Mucosa of descending colon (tissue), 3 donors: ENCODE measurements around the gene FUNDC2. TPM values are rescaled to one million over a fixed set of nuclear protein-coding genes. Genes with fewer than 3 reads are reported as not detected.

Experiments used
- ATAC-seq: fragments of 200-7000 bp; cut with Tn5 transposase; one replicate; pipeline ENCODE4 v1.9.1; 2020; ENCODE audit warnings: mild to moderate bottlenecking, moderate library complexity
- DNase-seq, 3 donors: peaks; one replicate each; pipeline ENCODE4 v3.0.0-alpha.2; 2020
- H3K36me3 ChIP-seq: fragments of 200-600 bp; one replicate; pipeline ENCODE4 v1.8.0; 2021; ENCODE audit warnings: low read depth, mild to moderate bottlenecking
- H3K4me1 ChIP-seq: fragments of 200-600 bp; one replicate; pipeline ENCODE4 v1.8.0; 2021; ENCODE audit warnings: low read depth, mild to moderate bottlenecking
- H3K4me3 ChIP-seq: fragments of 200-600 bp; one replicate; pipeline ENCODE4 v1.8.0; 2021; ENCODE audit warnings: mild to moderate bottlenecking
- H3K9me3 ChIP-seq: fragments of 200-600 bp; one replicate; pipeline ENCODE4 v1.8.0; 2021; ENCODE audit warnings: mild to moderate bottlenecking
- CTCF ChIP-seq: fragments of 200-600 bp; IDR thresholded peaks from one replicate; pipeline ENCODE4 v1.8.0; 2022; ENCODE audit warnings: antibody characterized with exemption, mild to moderate bottlenecking
- intact Hi-C, 2 donors: fragments of 100-400 bp; cut with DNase I in 1 of 2; cut with micrococcal nuclease in 1 of 2; formaldehyde crosslinking; loops; one replicate each; pipeline versions ENCODE4 v1.11.0 to v1.11.1; 2022; cut with DNase I, micrococcal nuclease
- total RNA-seq, 3 donors: library from RNA; stranded (reverse); fragmentation: NEBNext Ultra II Directional in 2 of 3; extraction: Animal tissue kit (Norgen Biotek cat#: 25700) in 2 of 3; gene quantifications; one replicate each; pipeline versions ENCODE4 v1.2.1 to v1.2.4, GENCODE V29; 2021 to 2023
- donor health status: DM: no; HTN: no; CAD: no; lungs with moderate emphysema.
- donor health status: DM: no; HTN: no; CAD: no.
- donor health status: DM: no; HTN: yes; CAD: no.

FUNDC2 gene
- total RNA-seq, 3 donors from 2014 or later, result 48.9 to 92.8 (median 53.3) TPM

- Histone ChIP-seq H3K36me3 (no peaks in the 10 kb centered on the region), H3K4me1 (no peaks in the 10 kb centered on the region), H3K4me3 (no peak overlapping the region), H3K9me3 (no peaks in the 10 kb centered on the region)
- intact Hi-C loops, result no loop called here
- DNase-seq (no peak), ATAC-seq (no peak)
- TF ChIP-seq CTCF, result no peak
These were observed 38.7 kb upstream of the FUNDC2 start for GRCh38 chrX:154987940-154988339.

- Histone ChIP-seq H3K4me3 (no peak overlapping the region), H3K9me3 (no peaks in the 10 kb centered on the region), H3K4me1 (no peaks in the 10 kb centered on the region), H3K36me3 (no peaks in the 10 kb centered on the region)
- intact Hi-C loops, result no loop called here
- ATAC-seq (no peak), DNase-seq (no peak)
- TF ChIP-seq CTCF, result no peak
These were observed 37.9 kb upstream of the FUNDC2 start for GRCh38 chrX:154988719-154989118.

GRCh38 chrX:154990496-154990895 lies 36.1 kb upstream of the FUNDC2 start:
- intact Hi-C loops, result no loop called here
- H3K36me3 ChIP-seq, result no peaks in the 10 kb centered on the region
- no peak overlapping the region for H3K4me3 ChIP-seq
- ATAC-seq (no peak), DNase-seq (no peak)
- H3K4me1 ChIP-seq, result no peaks in the 10 kb centered on the region
- no peaks in the 10 kb centered on the region for H3K9me3 ChIP-seq
- TF ChIP-seq CTCF, result no peak

GRCh38 chrX:154991039-154991438 lies 35.6 kb upstream of the FUNDC2 start:
- Histone ChIP-seq H3K4me3 (no peak overlapping the region), H3K9me3 (no peaks in the 10 kb centered on the region), H3K4me1 (no peaks in the 10 kb centered on the region), H3K36me3 (no peaks in the 10 kb centered on the region)
- no peak for TF ChIP-seq CTCF
- ATAC-seq (no peak), DNase-seq (no peak)
- intact Hi-C loops, result no loop called here

- Histone ChIP-seq H3K9me3 (no peaks in the 10 kb centered on the region), H3K4me1 (no peaks in the 10 kb centered on the region), H3K36me3 (no peaks in the 10 kb centered on the region), H3K4me3 (no peak overlapping the region)
- intact Hi-C loops, result no loop called here
- ATAC-seq (no peak), DNase-seq (no peak)
- no peak for TF ChIP-seq CTCF
These were observed 35.2 kb upstream of the FUNDC2 start for GRCh38 chrX:154991476-154991875.

GRCh38 chrX:154998204-154998880 lies 28.3 kb upstream of the FUNDC2 start:
- intact Hi-C loops, result no loop called here
- Histone ChIP-seq H3K9me3 (no peaks in the 10 kb centered on the region), H3K4me1 (no peaks in the 10 kb centered on the region), H3K36me3 (no peaks in the 10 kb centered on the region), H3K4me3 (no peak overlapping the region)
- no peak for TF ChIP-seq CTCF
- no peak for ATAC-seq
- no peak for DNase-seq
